H7 (cell line): ENCODE results near the gene ADRA1B. TPM values are rescaled to one million over a fixed set of nuclear protein-coding genes. Genes with fewer than 3 reads are reported as not detected.

Experiments
- DNase-seq: peaks from one replicate; pipeline ENCODE4 v3.0.0; 2012
- H3K27me3 ChIP-seq: 2 replicates; pipeline ENCODE4 v1.6.0; 2011; ENCODE audit warnings: mild to moderate bottlenecking, low read length; ENCODE audit not compliant: control insufficient read depth, insufficient read depth
- H3K36me3 ChIP-seq: replicated peaks from 2 replicates; pipeline ENCODE4 v1.5.1; 2011; ENCODE audit warnings: low read length; ENCODE audit not compliant: control insufficient read depth, insufficient read depth
- H3K4me3 ChIP-seq: 2 replicates; pipeline ENCODE4 v1.5.1; 2011; ENCODE audit warnings: low read depth, mild to moderate bottlenecking, control low read depth, low read length, moderate library complexity; ENCODE audit not compliant: insufficient read depth
- total RNA-seq: library from RNA; depleted of rRNA; stranded (reverse); fragments of >200 nt; shearing (Covaris generic); gene quantifications from 2 replicates; pipeline ENCODE4 v1.2.3, GENCODE V29; 2014

The ADRA1B gene
- total RNA-seq, 1 experiment from 2014 or later = 0.14 TPM

- no peaks in the 10 kb centered on the region for H3K27me3 ChIP-seq
- no peak overlapping the region for H3K4me3 ChIP-seq
- DNase-seq = peak; percentile 50
- no peaks in the 10 kb centered on the region for H3K36me3 ChIP-seq
Observed at GRCh38 chr5:159891371-159891770, 24.9 kb upstream of the ADRA1B start.

GRCh38 chr5:159893040-159893695, 23.1 kb upstream of the ADRA1B start:
- no peaks in the 10 kb centered on the region for H3K27me3 ChIP-seq
- no peaks in the 10 kb centered on the region for H3K36me3 ChIP-seq
- no peak overlapping the region for H3K4me3 ChIP-seq
- no peak for DNase-seq

- Histone ChIP-seq H3K4me3 (no peak overlapping the region), H3K27me3 (no peaks in the 10 kb centered on the region), H3K36me3 (no peaks in the 10 kb centered on the region)
- no peak for DNase-seq
Observed at GRCh38 chr5:159894149-159894720, 22.0 kb upstream of the ADRA1B start.

DNA sequence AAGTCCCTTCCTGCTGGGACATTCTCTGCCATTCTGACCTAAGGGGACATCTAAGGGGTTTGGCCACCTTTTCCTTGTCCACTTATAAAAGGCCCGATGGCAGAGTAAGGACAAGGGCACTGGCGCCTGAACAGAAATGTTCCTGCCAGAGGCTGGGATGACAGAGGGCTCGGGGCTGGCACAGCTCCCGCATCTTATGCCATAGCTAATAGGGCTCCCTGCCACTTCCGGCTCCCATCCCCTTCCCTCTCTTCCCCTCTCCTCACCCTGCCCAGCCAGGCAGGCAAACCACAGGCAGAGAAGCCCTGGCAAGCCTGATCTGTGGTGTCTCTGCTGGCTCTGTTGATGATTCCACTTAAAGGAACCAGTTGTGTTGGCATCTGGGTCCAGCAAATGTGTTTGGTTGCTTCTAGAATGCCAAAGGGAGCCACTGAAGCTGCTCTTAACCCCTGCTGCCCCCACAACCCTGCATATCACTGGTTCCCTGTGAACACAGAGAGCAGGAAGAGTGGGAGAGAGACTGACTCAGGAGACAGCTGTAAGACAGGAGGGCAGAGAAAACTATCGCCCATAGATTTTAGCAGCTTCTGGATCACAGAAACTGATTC, 18.4 kb upstream of the ADRA1B start:
- DNase-seq = no peak
- Histone ChIP-seq H3K36me3 (no peaks in the 10 kb centered on the region), H3K4me3 (no peak overlapping the region), H3K27me3 (no peaks in the 10 kb centered on the region; the same call in 1 of the 2 replicates)

DNA sequence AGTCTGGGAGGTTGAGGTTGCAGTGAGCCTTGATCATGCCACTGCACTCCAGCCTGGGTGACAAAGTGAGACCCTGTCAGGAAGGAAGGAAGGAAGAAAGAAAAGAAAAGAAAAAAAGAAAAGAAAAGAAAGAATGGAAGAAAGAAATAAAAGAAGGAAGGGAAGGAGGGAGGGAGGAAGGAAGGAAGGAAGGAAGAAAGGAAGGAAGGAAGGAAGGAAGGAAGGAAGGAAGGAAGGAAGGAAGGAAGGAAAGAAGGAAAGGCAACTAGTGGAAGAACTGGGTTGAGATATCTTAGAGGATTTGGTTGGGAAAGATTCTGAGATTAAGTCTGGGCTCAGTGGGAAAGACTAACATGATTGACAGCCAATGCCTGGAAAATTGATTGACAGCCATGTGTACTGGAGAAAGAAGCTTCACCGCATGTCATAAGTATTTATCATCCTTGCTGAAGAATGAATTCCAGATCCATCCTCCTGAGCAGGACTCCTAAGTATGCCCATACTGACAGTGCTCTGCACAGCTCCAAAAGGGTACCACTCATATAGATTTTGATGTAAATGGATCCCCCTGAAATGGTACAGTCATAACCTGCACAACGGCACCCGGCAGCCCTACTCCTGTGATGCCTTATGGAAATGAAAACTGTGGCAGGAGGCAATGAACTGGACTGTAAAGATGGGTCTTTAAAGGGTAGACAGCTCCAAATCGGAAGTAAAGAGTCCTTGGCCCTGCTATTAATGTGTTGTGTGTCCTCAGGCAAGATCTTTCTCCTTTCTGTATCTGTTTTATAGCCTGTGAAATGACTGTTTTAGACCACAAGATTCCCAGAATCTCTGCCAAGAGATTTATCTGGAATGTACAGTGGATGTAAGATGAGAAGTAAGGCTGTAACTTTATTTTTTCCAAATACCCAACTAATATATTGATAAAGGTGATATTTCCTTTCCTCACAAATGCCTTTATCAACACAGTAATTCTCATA, 16.9 kb upstream of the ADRA1B start:
- Histone ChIP-seq H3K27me3 (no peaks in the 10 kb centered on the region; the same call in 1 of the 2 replicates), H3K36me3 (no peaks in the 10 kb centered on the region), H3K4me3 (no peak overlapping the region)
- no peak for DNase-seq

DNA sequence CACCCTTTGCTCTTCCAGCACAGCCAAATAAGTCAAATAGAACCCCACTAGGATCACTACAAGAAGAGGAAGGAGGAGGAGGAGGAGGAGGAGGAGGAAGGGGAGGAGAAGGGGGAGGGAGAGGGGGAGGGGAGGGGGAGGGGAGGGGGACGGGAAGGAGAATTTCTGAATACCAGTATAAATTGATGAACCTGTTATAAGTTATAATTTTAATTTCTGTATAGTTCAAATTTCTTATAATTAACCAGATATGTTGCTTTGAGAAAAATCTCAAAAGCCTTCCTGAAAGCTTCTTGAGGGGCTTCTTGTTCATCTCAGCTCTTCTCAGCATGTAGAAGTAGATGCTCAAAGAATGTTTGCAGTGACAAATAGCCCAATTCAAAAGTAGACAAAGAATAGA, 15.0 kb upstream of the ADRA1B start:
- no peak for DNase-seq
- Histone ChIP-seq H3K36me3 (no peaks in the 10 kb centered on the region), H3K4me3 (no peak overlapping the region), H3K27me3 (no peaks in the 10 kb centered on the region; the same call in 1 of the 2 replicates)

GRCh38 chr5:159901772-159902171, 14.5 kb upstream of the ADRA1B start:
- H3K4me3 ChIP-seq = no peak overlapping the region

GRCh38 chr5:159902444-159903121, 13.7 kb upstream of the ADRA1B start:
- Histone ChIP-seq H3K4me3 (no peak overlapping the region), H3K27me3 (no peaks in the 10 kb centered on the region; the same call in 1 of the 2 replicates), H3K36me3 (no peaks in the 10 kb centered on the region)
- no peak for DNase-seq

More at GRCh38 chr5:159901772-159902171, 14.5 kb upstream of the ADRA1B start:
- no peak for DNase-seq
- H3K27me3 ChIP-seq = no peaks in the 10 kb centered on the region; the same call in 1 of the 2 replicates
- no peaks in the 10 kb centered on the region for H3K36me3 ChIP-seq

DNA sequence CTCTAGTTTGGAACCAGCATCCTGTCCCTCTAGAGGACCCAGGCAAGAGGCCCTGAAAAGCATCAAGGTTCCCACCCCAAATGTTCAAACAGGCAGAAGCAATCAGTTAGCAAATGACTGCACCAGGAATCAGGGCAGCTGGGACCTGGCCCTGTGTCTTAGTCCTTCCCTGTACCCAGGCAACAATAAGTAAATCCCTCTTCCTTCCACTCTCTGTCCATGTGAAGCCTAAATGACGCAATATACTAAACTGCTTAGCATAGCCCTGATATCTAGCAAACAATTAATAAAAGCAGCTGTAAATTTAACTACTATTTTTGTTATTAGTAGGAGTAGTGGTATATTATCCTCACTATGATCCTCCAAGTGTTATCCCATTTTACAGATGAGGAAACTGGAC, 13.2 kb upstream of the ADRA1B start:
- DNase-seq = no peak
- no peaks in the 10 kb centered on the region for H3K36me3 ChIP-seq
- no peaks in the 10 kb centered on the region; the same call in 1 of the 2 replicates for H3K27me3 ChIP-seq
- no peak overlapping the region for H3K4me3 ChIP-seq

DNA sequence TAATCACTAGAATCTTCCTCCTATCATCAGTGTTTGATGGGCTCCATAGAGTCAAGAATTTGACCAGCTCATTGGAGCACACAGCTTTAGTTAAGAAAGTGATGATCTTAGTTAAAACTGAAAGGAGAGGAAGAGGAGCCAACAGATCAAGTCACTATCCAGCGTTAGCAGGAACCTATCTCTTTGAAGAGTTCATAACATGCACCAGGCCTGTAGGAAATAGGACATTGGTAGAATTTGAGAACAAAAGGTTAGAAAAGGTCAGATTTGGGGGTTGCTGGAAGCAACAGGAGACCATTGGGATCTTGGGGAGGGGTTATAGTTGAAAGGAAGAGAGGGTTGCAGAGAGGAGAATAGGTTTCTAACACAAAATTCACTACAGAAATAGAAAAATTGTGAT, 11.4 kb upstream of the ADRA1B start:
- Histone ChIP-seq H3K27me3 (no peaks in the 10 kb centered on the region; the same call in 1 of the 2 replicates), H3K4me3 (no peak overlapping the region), H3K36me3 (no peaks in the 10 kb centered on the region)
- no peak for DNase-seq

GRCh38 chr5:159905496-159905895, 10.8 kb upstream of the ADRA1B start:
- no peaks in the 10 kb centered on the region; the same call in 1 of the 2 replicates for H3K27me3 ChIP-seq
- no peaks in the 10 kb centered on the region for H3K36me3 ChIP-seq
- no peak for DNase-seq
- H3K4me3 ChIP-seq = no peak overlapping the region

GRCh38 chr5:159906463-159906862, 9.8 kb upstream of the ADRA1B start:
- Histone ChIP-seq H3K4me3 (no peak overlapping the region), H3K27me3 (no peaks in the 10 kb centered on the region), H3K36me3 (no peaks in the 10 kb centered on the region)
- no peak for DNase-seq

GRCh38 chr5:159906943-159907342, 9.3 kb upstream of the ADRA1B start:
- no peak for DNase-seq
- no peak overlapping the region for H3K4me3 ChIP-seq
- H3K36me3 ChIP-seq = no peaks in the 10 kb centered on the region
- H3K27me3 ChIP-seq = no peaks in the 10 kb centered on the region
